Stimulated activated CD4-positive, alpha-beta T cell treated with anti-CD3 and anti-CD28 coated beads, Interleukin-4, amount 100 ng/mL, for 24 hours (primary cell): ENCODE results near the gene LRRC8B.
"Not testable (repeated sequence)": the region's sequence is repeated elsewhere in the genome, so short reads cannot be mapped to it uniquely, and the experiment has no call there.

Experiments used
- DNase-seq: peaks from one replicate; pipeline ENCODE4 v3.0.0-alpha.2; 2020

Gene LRRC8B

GRCh38 chr1:89609781-89610456 lies 85.3 kb downstream of the LRRC8B start:
- peak; percentile 55 for DNase-seq

- peak; percentile 46 for DNase-seq
These were observed 85.9 kb downstream of the LRRC8B start for GRCh38 chr1:89610457-89611011.

- no peak for DNase-seq
These were observed 87.1 kb downstream of the LRRC8B start for GRCh38 chr1:89611721-89612120.

DNA sequence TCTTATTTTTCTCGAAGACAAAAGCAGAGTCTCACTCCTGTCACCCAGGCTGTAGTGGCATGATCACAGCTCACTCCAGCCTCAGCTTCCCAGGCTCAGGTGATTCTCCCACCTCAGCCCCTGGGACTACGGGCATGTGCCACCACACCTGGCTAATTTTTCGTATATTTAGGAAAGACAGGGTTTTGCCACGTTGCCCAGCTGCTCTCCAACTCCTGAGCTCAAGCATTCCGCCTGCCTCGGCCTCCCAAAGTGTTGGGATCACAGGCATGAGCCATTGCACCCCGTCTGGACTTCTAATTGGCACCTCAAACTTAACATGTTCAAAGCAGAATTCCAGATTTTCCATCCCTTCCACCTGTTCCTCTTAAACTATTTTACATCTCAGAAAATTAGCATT lies 89.3 kb downstream of the LRRC8B start:
- DNase-seq = no peak

DNA sequence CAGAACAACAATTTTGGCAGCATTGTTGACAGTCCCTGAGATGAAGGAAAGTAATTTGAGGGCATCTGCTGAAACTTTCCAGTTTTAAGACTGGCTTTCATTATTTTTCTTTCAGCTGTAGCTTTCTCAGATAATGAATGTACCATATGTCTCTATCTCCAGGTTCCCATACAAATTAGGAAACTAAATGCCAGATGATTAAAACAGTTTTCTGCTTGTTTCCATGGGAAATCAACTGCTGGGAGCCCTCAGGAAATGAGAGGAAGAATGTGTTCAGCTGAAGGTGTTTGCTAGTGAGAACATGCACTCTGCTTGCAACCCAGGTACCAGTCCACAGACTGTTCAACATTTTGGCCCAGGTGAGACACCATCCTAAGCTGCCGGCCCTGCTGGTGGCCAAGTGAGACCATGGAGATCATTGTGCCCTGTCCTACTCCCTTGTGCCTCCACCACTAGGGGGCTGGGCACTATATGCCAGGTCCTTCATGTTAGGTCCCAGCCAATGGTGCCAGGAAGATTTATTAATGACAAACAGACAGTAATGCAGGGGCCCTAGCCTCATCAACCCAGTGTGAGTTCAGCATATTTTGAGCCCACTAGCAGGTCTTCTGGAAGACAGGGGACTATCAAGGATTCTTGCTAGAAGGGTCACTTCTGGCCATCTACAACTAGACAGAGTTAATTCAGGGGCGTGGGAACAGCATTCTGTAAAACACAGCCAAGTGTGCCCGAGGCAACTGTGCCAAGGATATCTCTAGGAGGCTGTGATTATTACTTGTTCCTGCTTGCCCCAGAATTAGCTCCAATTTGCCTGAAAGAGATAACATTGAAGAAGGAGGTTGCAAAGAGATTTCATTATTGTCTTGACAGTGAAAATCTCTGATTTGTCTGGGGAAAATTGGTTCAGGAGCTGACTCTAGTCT lies 91.3 kb downstream of the LRRC8B start:
- DNase-seq = no peak

DNA sequence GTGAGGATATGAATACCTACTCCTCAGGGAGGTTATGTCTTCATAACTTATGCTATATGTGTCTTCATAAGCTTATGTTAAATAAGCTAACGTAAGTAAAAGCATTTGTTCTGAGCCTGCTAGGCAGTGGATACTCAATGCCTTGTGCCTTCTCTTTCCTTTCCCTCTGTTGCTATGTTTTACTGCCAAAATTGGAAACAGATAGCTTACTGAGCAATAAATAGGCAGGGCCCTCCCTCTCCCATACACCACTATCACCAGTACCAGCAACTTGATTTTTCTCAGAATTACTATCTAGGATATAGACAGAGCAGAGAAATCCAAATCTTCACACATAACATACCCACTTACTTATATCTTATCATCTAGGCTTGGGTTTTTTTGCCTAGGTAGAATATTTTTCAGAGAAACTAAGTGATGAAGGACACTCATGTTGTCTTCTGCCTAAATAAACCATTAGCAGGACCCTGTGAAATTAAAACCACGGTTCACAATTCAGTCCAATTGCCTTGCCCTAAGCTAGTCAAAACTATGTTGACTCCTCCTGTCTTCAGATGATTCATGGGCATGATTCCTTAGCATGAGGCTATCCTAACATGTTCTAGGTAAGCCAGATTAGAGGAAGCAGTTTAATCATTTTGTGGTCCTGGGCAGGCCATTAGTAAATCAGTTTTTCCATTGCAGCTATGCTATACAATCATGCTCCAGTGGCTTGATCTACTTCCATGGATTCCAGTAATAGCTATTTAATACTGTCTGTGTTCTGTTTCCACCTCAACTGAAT lies 92.4 kb downstream of the LRRC8B start:
- DNase-seq = no peak

- no peak for DNase-seq
These were observed 96.0 kb downstream of the LRRC8B start for GRCh38 chr1:89620664-89621063.

DNA sequence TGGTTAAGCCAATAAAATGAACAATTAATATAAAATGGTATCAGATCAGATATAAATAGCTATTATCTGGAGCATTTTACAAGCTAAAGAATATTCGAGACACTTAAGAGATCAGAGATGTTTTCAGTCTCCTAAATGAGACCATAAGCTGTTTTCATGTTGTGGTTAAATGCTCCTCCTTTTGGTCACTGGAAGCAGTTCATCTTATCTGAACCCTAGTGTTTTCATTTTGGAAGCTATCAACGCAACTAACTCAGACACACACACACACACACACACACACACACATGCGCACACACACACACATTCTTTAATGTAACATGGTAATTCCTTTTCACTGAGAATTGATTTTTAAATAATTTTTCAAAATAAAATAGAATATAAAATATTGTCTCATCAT lies 98.3 kb downstream of the LRRC8B start:
- DNase-seq = no peak

- DNase-seq = no peak
These were observed 99.7 kb downstream of the LRRC8B start for GRCh38 chr1:89624314-89624713.

DNA sequence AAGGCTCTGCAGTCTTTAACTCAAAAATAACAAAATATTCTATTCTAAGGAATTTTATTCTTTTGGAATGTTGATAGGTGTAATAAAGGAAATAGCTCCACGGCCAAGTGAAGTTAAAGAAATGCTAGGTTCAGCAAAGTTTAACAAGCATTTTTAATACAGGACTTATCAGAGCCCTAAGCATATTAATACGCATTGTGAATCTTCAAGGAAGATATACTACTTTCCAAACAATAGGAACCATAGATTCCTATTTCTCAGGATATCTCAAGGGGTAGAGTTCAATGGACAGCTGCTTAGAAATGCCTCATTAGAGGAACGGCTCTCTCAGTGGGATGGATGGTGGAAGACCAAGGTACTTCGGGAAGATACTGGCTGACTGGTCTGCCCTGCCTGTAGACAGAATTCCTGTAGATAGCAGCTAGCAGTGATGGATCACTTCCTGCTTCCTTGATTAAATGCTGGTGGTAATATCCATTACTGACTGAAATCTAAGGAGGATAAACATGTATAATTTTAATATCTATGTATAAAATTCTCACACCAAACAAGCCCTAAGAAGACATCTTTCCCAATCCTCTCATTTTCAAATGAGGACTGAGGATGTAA lies 100.2 kb downstream of the LRRC8B start:
- no peak for DNase-seq

DNA sequence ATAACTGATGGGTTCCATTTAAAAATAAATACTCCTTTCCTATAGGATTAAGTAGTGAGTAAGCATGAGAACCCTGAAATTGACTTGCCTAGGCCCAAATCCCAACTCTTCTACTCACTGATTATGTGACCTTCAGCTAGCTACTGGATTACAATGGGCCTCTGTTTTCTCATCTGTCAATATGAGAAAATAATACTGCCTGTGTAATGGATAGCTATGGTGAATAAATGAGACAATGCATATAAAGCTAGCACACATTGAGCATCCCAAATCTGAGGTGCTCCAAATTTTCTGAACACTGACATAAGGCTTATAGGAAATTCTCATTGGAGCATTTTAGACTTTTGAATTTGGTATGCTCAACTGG lies 103.0 kb downstream of the LRRC8B start:
- no peak for DNase-seq

DNA sequence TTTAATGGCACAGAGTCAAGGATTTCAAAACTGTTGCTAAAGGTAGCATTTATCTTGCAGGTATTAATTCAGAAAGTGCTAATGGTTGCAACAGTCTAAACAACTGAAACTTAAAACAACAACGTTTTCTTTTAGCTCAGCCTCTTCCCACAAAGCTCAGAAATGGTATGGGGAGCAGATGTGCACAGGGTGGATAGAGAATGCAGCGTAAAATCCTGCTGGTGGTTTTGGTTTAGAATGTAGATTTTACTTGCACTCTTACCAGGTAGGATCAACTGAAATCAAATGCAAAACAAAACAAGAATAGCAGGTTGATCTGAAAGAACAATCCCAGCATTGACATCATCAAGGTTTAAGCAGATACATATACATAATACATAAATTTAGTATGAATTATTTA lies 104.5 kb downstream of the LRRC8B start:
- no peak for DNase-seq

- not testable (repeated sequence) for DNase-seq
These were observed 105.0 kb downstream of the LRRC8B start for GRCh38 chr1:89629600-89629999.

- no peak for DNase-seq
These were observed 105.4 kb downstream of the LRRC8B start for GRCh38 chr1:89630048-89630447.

- DNase-seq = no peak
These were observed 107.4 kb downstream of the LRRC8B start for GRCh38 chr1:89631816-89632656.

GRCh38 chr1:89632657-89633247 lies 108.1 kb downstream of the LRRC8B start, which contains the start of gene LRRC8C:
LRRC8C (plus strand) TSS chr1:89633120; CDS start chr1:89686474, 53,354 bp downstream.
- DNase-seq = peak; percentile 85

DNA sequence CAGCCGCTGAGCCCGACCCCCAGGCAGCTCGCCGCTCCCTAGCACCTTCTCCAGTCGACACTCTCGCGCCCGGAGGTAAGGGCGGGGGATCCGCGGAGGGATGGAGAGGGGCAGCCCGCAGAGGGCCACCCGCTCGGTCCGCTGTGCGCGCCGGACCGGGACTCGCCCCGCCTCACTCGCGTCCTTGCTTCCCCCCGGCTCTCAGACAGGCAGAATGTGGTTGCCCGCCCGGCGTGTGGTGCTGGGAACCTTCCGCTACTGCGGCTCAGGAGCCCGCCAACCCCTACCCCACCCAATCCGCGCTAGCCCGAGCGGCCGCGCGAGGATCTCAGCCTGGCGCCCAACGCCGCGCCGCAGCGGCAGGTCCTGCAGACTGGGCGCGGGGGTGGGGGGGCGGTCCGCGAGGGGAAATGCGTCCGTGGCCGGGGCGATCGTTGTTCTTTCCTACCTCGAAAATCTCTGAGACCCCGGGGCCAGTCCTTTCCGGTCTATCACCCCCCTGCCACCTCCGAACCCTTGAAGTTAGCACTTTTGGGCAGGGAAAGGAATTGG lies 108.7 kb downstream of the LRRC8B start:
- peak; percentile 58 for DNase-seq

DNA sequence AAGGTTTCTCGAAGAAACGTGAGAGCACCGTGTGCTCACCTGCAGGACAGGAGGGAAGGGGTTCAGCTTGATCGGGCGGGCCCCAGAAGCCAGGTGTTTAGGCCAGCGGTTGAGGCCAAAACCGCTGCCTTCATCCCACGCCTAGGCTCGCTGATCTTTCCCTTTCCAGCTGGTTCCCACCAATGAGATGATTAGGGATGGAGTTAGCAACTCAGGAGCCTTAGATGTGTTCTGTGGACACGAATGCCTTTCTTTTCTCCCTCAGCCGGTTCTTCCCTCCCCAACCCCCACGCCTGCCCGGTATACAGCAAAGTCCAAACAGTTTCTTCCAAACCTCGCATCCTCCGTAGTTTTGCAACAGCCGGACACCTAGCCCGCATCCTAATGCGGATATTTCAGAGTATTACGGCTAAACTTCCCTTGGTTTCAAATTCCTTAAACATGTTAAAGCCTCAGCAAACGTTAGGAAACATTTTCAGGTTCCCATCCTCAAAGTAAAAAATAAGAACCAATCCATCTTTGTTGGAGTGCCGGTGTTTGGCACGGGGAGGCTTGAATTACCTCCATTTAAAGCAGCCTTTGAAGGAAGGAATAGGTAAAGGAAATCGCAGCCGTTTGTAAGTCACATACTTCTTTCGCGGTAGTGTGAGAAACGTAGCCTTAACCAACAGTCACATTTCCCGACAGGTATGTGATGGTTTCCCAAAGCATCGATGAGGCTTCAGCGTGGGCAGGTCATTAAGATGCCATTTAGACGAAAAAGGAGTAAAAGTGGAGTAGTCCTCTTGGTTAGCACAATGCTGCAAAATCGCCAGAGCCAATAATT lies 109.4 kb downstream of the LRRC8B start:
- DNase-seq = peak; percentile 53

- no peak for DNase-seq
These were observed 111.5 kb downstream of the LRRC8B start for GRCh38 chr1:89635825-89636815.
